MCF 10A (cell line): ENCODE measurements around the gene ZSCAN2. TPM values are rescaled to one million over a fixed set of nuclear protein-coding genes. Genes with fewer than 3 reads are reported as not detected.

Experiments used
- BruUV-seq: library from RNA; stranded (reverse); fragments of 400-500 nt; replicated peaks from 2 replicates; lab custom pipeline; 2021; lab: Mats Ljungman, UMichigan
- CTCF ChIA-PET: fragments of 300-600 bp; sonication (Branson Sonifier 250); formaldehyde crosslinking; extraction: SDS; loops from one replicate; lab custom pipeline; 2021; ENCODE audit warnings: antibody characterized with exemption, inconsistent platforms; lab: Yijun Ruan, JAX
- POLR2A ChIA-PET: fragments of 300-600, 350-650 bp; sonication (Branson Sonifier 250); formaldehyde crosslinking; extraction: SDS; loops from one replicate; lab custom pipeline; 2020; ENCODE audit warnings: antibody characterized with exemption, inconsistent platforms; lab: Yijun Ruan, JAX
- DNase-seq: peaks from one replicate; pipeline ENCODE4 v3.0.0-alpha.2; 2018; ENCODE audit not compliant: unreplicated experiment
- H3K27ac Mint-ChIP-seq: one replicate; pipeline ENCODE4 v1.8.0; 2022; ENCODE audit warnings: mild to moderate bottlenecking, low read depth, mixed read lengths; ENCODE audit not compliant: unreplicated experiment
- H3K27me3 Mint-ChIP-seq: one replicate; pipeline ENCODE4 v1.8.0; 2022; ENCODE audit warnings: mixed read lengths; ENCODE audit not compliant: insufficient read depth, unreplicated experiment
- H3K36me3 Mint-ChIP-seq: one replicate; pipeline ENCODE4 v1.8.0; 2022; ENCODE audit warnings: mild to moderate bottlenecking, moderate library complexity, mixed read lengths; ENCODE audit not compliant: insufficient read depth, unreplicated experiment
- H3K4me1 Mint-ChIP-seq: one replicate; pipeline ENCODE4 v1.8.0; 2022; ENCODE audit warnings: mixed read lengths; ENCODE audit not compliant: insufficient read depth, unreplicated experiment
- H3K4me3 Mint-ChIP-seq: one replicate; pipeline ENCODE4 v1.8.0; 2022; ENCODE audit warnings: mild to moderate bottlenecking, moderate library complexity, mixed read lengths; ENCODE audit not compliant: unreplicated experiment
- H3K9me3 Mint-ChIP-seq: one replicate; pipeline ENCODE4 v1.8.0; 2022; ENCODE audit warnings: mixed read lengths; ENCODE audit not compliant: unreplicated experiment
- CTCF ChIP-seq: fragments of 200-600 bp; IDR thresholded peaks from one replicate; pipeline ENCODE4 v1.8.0; 2022; ENCODE audit warnings: antibody characterized with exemption, mild to moderate bottlenecking; ENCODE audit not compliant: unreplicated experiment
- intact Hi-C: fragments of 100-400 bp; cut with micrococcal nuclease; formaldehyde crosslinking; loops from 2 replicates; pipeline ENCODE4 v1.14.1; 2022
- total RNA-seq: library from RNA; stranded (reverse); gene quantifications from 2 replicates; pipeline ENCODE4 v1.2.3, GENCODE V29; 2022

ZSCAN2 gene
- total RNA-seq, 1 experiment from 2014 or later, result 4.2 TPM

- Mint-ChIP-seq H3K4me3 (no peak overlapping the region), H3K9me3 (no peaks in the 10 kb centered on the region), H3K27ac (no peak overlapping the region), H3K36me3 (peaks cover 95% of the 10 kb centered on the region), H3K27me3 (no peaks in the 10 kb centered on the region), H3K4me1 (peaks cover 2% of the 10 kb centered on the region)
- intact Hi-C loops, result no loop called here
- CTCF ChIA-PET, result interaction anchor here (1.0 kb wide), 1 partner anchor 15 kb away, joined by 3 read pairs; no protein-coding TSS in a partner anchor
- no TSS peak for BruUV-seq
- DNase-seq, result no peak
- POLR2A ChIA-PET, result interaction anchor here (1.0 to 1.7 kb wide), 2 partner anchors 9 to 12 kb away, joined by 6 to 12 read pairs; partner anchors contain the start of gene WDR73
- no peak for TF ChIP-seq CTCF
These were observed 43.0 kb downstream of the ZSCAN2 start for GRCh38 chr15:84643838-84644237.

- no peaks in the 10 kb centered on the region for H3K9me3 Mint-ChIP-seq
- peaks cover 95% of the 10 kb centered on the region for H3K36me3 Mint-ChIP-seq
- DNase-seq, result no peak
- ChIA-PET POLR2A (interaction anchor here (0.6 kb wide), 2 partner anchors 46 to 64 kb away, joined by 3 read pairs; no protein-coding TSS in a partner anchor), CTCF (interaction anchor here (0.6 kb wide), 1 partner anchor 71 kb away, joined by 3 read pairs; no protein-coding TSS in a partner anchor)
- no peak overlapping the region for H3K27ac Mint-ChIP-seq
- intact Hi-C loops, result no loop called here
- TF ChIP-seq CTCF, result no peak
- H3K4me1 Mint-ChIP-seq, result peaks cover 7% of the 10 kb centered on the region
- H3K27me3 Mint-ChIP-seq, result no peaks in the 10 kb centered on the region
- BruUV-seq, result no TSS peak
- H3K4me3 Mint-ChIP-seq, result no peak overlapping the region
These were observed 44.7 kb downstream of the ZSCAN2 start for GRCh38 chr15:84645496-84645895.

GRCh38 chr15:84645997-84646396 is 45.2 kb downstream of the ZSCAN2 start:
- Mint-ChIP-seq H3K27me3 (no peaks in the 10 kb centered on the region), H3K9me3 (no peaks in the 10 kb centered on the region), H3K4me3 (no peak overlapping the region), H3K4me1 (peaks cover 7% of the 10 kb centered on the region), H3K36me3 (peaks cover 96% of the 10 kb centered on the region), H3K27ac (no peak overlapping the region)
- no TSS peak for BruUV-seq
- intact Hi-C loops, result no loop called here
- DNase-seq, result no peak
- TF ChIP-seq CTCF, result no peak
- ChIA-PET CTCF (interaction anchor here (0.6 kb wide), 1 partner anchor 72 kb away, joined by 3 read pairs; no protein-coding TSS in a partner anchor), POLR2A (interaction anchor here (0.6 kb wide), 2 partner anchors 47 to 63 kb away, joined by 3 read pairs; no protein-coding TSS in a partner anchor)

GRCh38 chr15:84647726-84648125 is 46.9 kb downstream of the ZSCAN2 start:
- ChIA-PET CTCF (interaction anchor here (1.0 to 1.2 kb wide), 2 partner anchors 49 to 60 kb away, joined by 3 to 5 read pairs; no protein-coding TSS in a partner anchor), POLR2A (interaction anchor here (1.7 kb wide), 1 partner anchor 16 kb away, joined by 12 read pairs; no protein-coding TSS in a partner anchor)
- intact Hi-C loops, result no loop called here
- H3K27me3 Mint-ChIP-seq, result no peaks in the 10 kb centered on the region
- H3K4me1 Mint-ChIP-seq, result peaks cover 21% of the 10 kb centered on the region
- no peak for DNase-seq
- peaks cover 100% of the 10 kb centered on the region for H3K36me3 Mint-ChIP-seq
- no peak overlapping the region for H3K27ac Mint-ChIP-seq
- no peak overlapping the region for H3K4me3 Mint-ChIP-seq
- TF ChIP-seq CTCF, result no peak
- BruUV-seq, result no TSS peak
- no peaks in the 10 kb centered on the region for H3K9me3 Mint-ChIP-seq
